Retina (tissue), 1 donor: ENCODE data around the gene UBA6.

Source experiments
- DNase-seq: peaks from one replicate; pipeline ENCODE4 v3.0.0-alpha.2; 2016

Gene UBA6

GRCh38 chr4:67575232-67576058 lies 125.5 kb downstream of the UBA6 start:
- DNase-seq: no peak

GRCh38 chr4:67573193-67573592 lies 127.8 kb downstream of the UBA6 start:
- DNase-seq: no peak

GRCh38 chr4:67571975-67572374 lies 129.0 kb downstream of the UBA6 start:
- no peak for DNase-seq

GRCh38 chr4:67570537-67570936 lies 130.4 kb downstream of the UBA6 start:
- DNase-seq: no peak

- no peak for DNase-seq
Measured at GRCh38 chr4:67568820-67569219, 132.1 kb downstream of the UBA6 start.

- no peak for DNase-seq
Measured at GRCh38 chr4:67566335-67566734, 134.6 kb downstream of the UBA6 start.

- DNase-seq: no peak
Measured at GRCh38 chr4:67565284-67565683, 135.7 kb downstream of the UBA6 start.
